ENCODE results near the gene MX2.

DNA sequence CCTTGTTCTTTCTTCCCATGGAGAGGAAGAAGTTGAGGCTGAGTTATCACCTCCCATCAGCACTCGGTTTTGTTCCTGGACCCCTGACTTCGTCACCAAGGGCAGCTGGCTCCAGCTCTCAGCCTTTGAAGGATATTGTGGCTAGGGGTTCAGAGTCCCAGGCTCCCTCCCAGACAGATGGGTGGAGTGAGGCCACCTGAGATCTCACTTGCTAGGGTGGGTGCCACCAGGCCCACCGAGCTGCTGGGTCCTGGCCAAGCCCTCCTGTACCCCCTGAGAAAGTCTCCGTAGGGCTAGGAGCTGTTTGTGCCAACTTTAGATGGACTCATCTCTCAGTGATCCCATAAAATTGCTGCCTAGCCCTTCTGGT lies 6.9 kb downstream of the MX2 start:
- TF ChIP-seq, protein P1, sequence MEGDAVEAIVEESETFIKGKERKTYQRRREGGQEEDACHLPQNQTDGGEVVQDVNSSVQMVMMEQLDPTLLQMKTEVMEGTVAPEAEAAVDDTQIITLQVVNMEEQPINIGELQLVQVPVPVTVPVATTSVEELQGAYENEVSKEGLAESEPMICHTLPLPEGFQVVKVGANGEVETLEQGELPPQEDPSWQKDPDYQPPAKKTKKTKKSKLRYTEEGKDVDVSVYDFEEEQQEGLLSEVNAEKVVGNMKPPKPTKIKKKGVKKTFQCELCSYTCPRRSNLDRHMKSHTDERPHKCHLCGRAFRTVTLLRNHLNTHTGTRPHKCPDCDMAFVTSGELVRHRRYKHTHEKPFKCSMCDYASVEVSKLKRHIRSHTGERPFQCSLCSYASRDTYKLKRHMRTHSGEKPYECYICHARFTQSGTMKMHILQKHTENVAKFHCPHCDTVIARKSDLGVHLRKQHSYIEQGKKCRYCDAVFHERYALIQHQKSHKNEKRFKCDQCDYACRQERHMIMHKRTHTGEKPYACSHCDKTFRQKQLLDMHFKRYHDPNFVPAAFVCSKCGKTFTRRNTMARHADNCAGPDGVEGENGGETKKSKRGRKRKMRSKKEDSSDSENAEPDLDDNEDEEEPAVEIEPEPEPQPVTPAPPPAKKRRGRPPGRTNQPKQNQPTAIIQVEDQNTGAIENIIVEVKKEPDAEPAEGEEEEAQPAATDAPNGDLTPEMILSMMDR (IDR thresholded peaks at IDR 0.05) = no peak
- no peak for TF ChIP-seq POLR2A (IDR thresholded peaks at IDR 0.05)

Measured in adrenal gland (tissue), 5 donors.